Caco-2 (cell line): ENCODE data around the gene ZNF761. TPM values are rescaled to one million over a fixed set of nuclear protein-coding genes. Genes with fewer than 3 reads are reported as not detected.

ENCODE experiments used
- Bru-seq: library from RNA; stranded (reverse); fragments of 400-500 nt; gene quantifications from one replicate; lab custom pipeline; 2021; lab: Mats Ljungman, UMichigan
- BruChase-seq, 2 experiments: library from RNA; stranded (reverse); fragments of 400-500 nt; gene quantifications; one replicate each; lab custom pipeline; 2021; lab: Mats Ljungman, UMichigan
- BruUV-seq: library from RNA; stranded (reverse); fragments of 400-500 nt; replicated peaks from 2 replicates; lab custom pipeline; 2021; lab: Mats Ljungman, UMichigan
- CTCF ChIA-PET: fragments of 300-600 bp; sonication (Branson Sonifier 250); formaldehyde crosslinking; loops from one replicate; lab custom pipeline; 2022; ENCODE audit warnings: antibody characterized with exemption; lab: Charles Lee
- POLR2A ChIA-PET: fragments of 300-600 bp; sonication (Branson Sonifier 250); formaldehyde crosslinking; loops from one replicate; lab custom pipeline; 2022; ENCODE audit warnings: antibody characterized with exemption; lab: Charles Lee
- DNase-seq, 2 experiments: peaks; one replicate each; pipeline versions ENCODE4 v3.0.0 to v3.0.0-alpha.2; 2020 to 2022
- H3K27me3 ChIP-seq: replicated peaks from 2 replicates; pipeline ENCODE4 v1.6.0; 2011; ENCODE audit warnings: low read length; ENCODE audit not compliant: control insufficient read depth, insufficient read depth
- H3K36me3 ChIP-seq: 2 replicates; pipeline ENCODE4 v1.5.1; 2011; ENCODE audit warnings: low read length; ENCODE audit not compliant: control insufficient read depth, insufficient read depth
- H3K4me1 ChIP-seq: fragments of 250-450 bp; sonication (Bioruptor Pico); 2 replicates; pipeline ENCODE4 v1.5.1; 2020; ENCODE audit warnings: mild to moderate bottlenecking
- H3K4me3 ChIP-seq: 2 replicates; pipeline ENCODE4 v1.5.1; 2011; ENCODE audit warnings: low read depth, mild to moderate bottlenecking, control low read depth, low read length
- H3K9me3 ChIP-seq: fragments of 250-450 bp; sonication (Bioruptor Pico); 2 replicates; pipeline ENCODE4 v1.5.1; 2020; ENCODE audit warnings: mild to moderate bottlenecking, moderate library complexity
- H3K27ac Mint-ChIP-seq: one replicate; pipeline ENCODE4 v1.8.0; 2022; ENCODE audit warnings: mixed read lengths; ENCODE audit not compliant: unreplicated experiment
- H3K27me3 Mint-ChIP-seq: one replicate; pipeline ENCODE4 v1.8.0; 2022; ENCODE audit warnings: mixed read lengths; ENCODE audit not compliant: insufficient read depth, unreplicated experiment
- H3K36me3 Mint-ChIP-seq: one replicate; pipeline ENCODE4 v1.8.0; 2022; ENCODE audit warnings: mild to moderate bottlenecking, mixed read lengths; ENCODE audit not compliant: insufficient read depth, unreplicated experiment
- H3K4me1 Mint-ChIP-seq: one replicate; pipeline ENCODE4 v1.8.0; 2022; ENCODE audit warnings: low read depth, mixed read lengths; ENCODE audit not compliant: unreplicated experiment
- H3K4me3 Mint-ChIP-seq: one replicate; pipeline ENCODE4 v1.8.0; 2022; ENCODE audit warnings: mild to moderate bottlenecking, moderate library complexity, mixed read lengths; ENCODE audit not compliant: unreplicated experiment
- H3K9me3 Mint-ChIP-seq: one replicate; pipeline ENCODE4 v1.8.0; 2022; ENCODE audit warnings: mixed read lengths; ENCODE audit not compliant: unreplicated experiment
- intact Hi-C: fragments of 100-400 bp; cut with micrococcal nuclease; formaldehyde crosslinking; loops from one replicate; pipeline ENCODE4 v1.10.0; 2022; ENCODE audit not compliant: unreplicated experiment
- long read RNA-seq: library from polyadenylated mRNA; stranded (forward); transcript quantifications from one replicate; pipeline ENCODE4 v2.0.0, GENCODE V29; 2022
- total RNA-seq: library from RNA; stranded (reverse); gene quantifications from 2 replicates; pipeline ENCODE4 v1.2.3, GENCODE V29; 2022
- TF ChIP-seq, protein P1 (sequence below), 2 experiments: fragments of 200-600 bp in 1 of 2; IDR thresholded peaks; 1 replicate in 1 of 2; 2 replicates in 1 of 2; pipeline versions ENCODE4 v1.5.1 to v1.8.0; 2011 to 2022; ENCODE audit warnings: antibody characterized with exemption in 1 of 2, control low read depth in 1 of 2, inconsistent platforms in 1 of 2, low read depth in 1 of 2, low read length in 1 of 2, mild to moderate bottlenecking in 1 of 2, moderate library complexity in 1 of 2; ENCODE audit not compliant: insufficient read depth in 1 of 2, severe bottlenecking in 1 of 2, unreplicated experiment in 1 of 2

ZNF761 gene
- total RNA-seq = 19.3 and 20.0 TPM in 2 replicates
- Bru-seq, nascent RNA = percentile 79 among the genes with signal in this experiment
- percentile 92 among the genes with signal in this experiment for BruChase-seq, experiment 1, labeled RNA remaining after a 2-hour chase
- BruChase-seq, experiment 2, labeled RNA remaining after a 6-hour chase = percentile 89 among the genes with signal in this experiment
- long read RNA-seq, partial matches to known transcripts = 14 of 70 reads
- long read RNA-seq, other reads (novel, unspliced or antisense) = 55 of 70 reads

DNA sequence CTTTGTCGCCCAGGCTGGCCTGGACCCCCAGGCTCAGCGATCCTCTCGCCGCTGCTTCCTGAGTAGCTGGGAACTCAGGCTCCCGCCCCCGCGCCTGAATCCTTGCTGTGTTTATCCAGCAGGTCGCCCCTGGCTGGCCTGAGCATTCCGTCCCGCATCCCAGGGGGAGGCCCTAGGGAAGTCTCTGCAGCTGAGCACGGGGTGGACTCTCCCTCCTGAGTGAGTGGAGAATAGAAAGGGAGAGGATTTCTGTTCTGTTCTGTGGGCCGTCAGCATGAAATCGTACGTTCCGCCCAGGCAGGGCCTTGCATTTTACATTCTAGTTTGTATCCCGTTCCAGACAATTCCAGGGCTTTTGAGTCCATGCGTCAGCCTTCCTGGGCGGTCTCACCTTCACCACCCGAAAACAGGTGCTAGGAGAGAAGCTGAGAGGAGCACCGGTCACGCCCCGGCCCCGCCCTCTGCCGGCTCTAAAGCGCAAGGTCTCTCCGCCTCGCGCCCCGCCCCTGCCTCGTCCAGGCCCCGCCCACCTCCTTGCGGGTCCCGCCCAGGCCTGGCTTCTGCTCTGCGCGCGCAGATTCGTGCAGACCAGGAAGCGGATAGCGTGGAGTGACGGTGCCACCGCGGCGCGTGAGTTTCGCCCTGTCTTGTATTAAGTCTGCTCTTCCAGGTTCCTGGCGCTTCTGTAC lies at the start of gene ZNF761:
TSS of gene ZNF761 (plus strand) at position 586 of the 689 bp plus-strand sequence. CDS start 15,285 bp downstream, outside the sequence.
- DNase-seq = peak; percentile 97 to 99
- TF ChIP-seq, protein P1, sequence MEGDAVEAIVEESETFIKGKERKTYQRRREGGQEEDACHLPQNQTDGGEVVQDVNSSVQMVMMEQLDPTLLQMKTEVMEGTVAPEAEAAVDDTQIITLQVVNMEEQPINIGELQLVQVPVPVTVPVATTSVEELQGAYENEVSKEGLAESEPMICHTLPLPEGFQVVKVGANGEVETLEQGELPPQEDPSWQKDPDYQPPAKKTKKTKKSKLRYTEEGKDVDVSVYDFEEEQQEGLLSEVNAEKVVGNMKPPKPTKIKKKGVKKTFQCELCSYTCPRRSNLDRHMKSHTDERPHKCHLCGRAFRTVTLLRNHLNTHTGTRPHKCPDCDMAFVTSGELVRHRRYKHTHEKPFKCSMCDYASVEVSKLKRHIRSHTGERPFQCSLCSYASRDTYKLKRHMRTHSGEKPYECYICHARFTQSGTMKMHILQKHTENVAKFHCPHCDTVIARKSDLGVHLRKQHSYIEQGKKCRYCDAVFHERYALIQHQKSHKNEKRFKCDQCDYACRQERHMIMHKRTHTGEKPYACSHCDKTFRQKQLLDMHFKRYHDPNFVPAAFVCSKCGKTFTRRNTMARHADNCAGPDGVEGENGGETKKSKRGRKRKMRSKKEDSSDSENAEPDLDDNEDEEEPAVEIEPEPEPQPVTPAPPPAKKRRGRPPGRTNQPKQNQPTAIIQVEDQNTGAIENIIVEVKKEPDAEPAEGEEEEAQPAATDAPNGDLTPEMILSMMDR (IDR thresholded peaks at IDR 0.05; ENCODE audit: insufficient read depth in 1 of 2, low read depth in 1 of 2, low read length in 1 of 2, severe bottlenecking in 1 of 2, unreplicated experiment in 1 of 2) = peak; percentile 47 to 59
- H3K4me1 ChIP-seq = peaks cover 11% of the 10 kb centered on the region
- peak within 1 kb of the TSS; percentile 81 for H3K4me3 Mint-ChIP-seq
- H3K27me3 ChIP-seq = no peaks in the 10 kb centered on the region
- H3K4me3 ChIP-seq = peak within 1 kb of the TSS; percentile 91
- intact Hi-C loops = loop anchor here (1.0 to 5.0 kb wide), 3 partner anchors 36 to 99 kb away; partner anchors contain the start of genes ZNF765, ZNF813 and ZNF845
- H3K27ac Mint-ChIP-seq = peak within 1 kb of the TSS; percentile 83
- H3K27me3 Mint-ChIP-seq = no peaks in the 10 kb centered on the region
- H3K9me3 Mint-ChIP-seq = no peaks in the 10 kb centered on the region
- H3K4me1 Mint-ChIP-seq = peaks cover 10% of the 10 kb centered on the region
- TSS peak; percentile 82 for BruUV-seq
- ChIA-PET POLR2A (interaction anchor here (0.5 to 1.4 kb wide), 3 partner anchors 13 to 103 kb away, joined by 3 to 5 read pairs (median 4); no protein-coding TSS in a partner anchor), CTCF (interaction anchor here (0.8 to 1.2 kb wide), 3 partner anchors 35 to 361 kb away, joined by 3 to 4 read pairs (median 3); no protein-coding TSS in a partner anchor)
- no peaks in the 10 kb centered on the region; the same call in 1 of the 2 replicates for H3K9me3 ChIP-seq
- H3K36me3 Mint-ChIP-seq = peaks cover 68% of the 10 kb centered on the region
- H3K36me3 ChIP-seq = peaks cover 5% of the 10 kb centered on the region

DNA sequence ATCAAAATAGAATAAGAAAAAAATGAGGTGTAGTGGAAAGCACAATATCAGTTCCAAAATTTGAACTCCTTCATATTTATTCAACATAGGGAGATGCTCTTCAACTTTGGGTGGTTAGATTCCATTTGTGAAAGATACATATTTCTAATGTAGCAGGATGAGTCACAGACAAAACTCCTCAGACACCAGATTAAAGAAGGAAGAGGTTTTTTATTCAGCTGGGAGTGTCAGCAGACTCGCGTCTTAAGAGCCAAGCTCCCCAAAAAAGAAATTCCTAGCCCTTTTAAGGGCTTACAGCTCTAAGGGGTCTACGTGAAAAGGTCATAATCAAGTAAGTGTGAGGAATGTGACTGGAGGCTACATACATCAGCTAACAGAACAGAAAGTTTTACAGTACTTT lies 43.6 kb upstream of the ZNF761 start:
- TF ChIP-seq, protein P1 (IDR thresholded peaks at IDR 0.05; ENCODE audit: insufficient read depth in 1 of 2, low read depth in 1 of 2, low read length in 1 of 2, severe bottlenecking in 1 of 2, unreplicated experiment in 1 of 2) = no peak
- no peaks in the 10 kb centered on the region for H3K4me1 Mint-ChIP-seq
- H3K27me3 Mint-ChIP-seq = no peaks in the 10 kb centered on the region
- H3K4me3 Mint-ChIP-seq = no peak overlapping the region
- H3K36me3 ChIP-seq = no peaks in the 10 kb centered on the region
- POLR2A ChIA-PET = no interaction called here
- DNase-seq = no peak
- peaks cover 30% of the 10 kb centered on the region for H3K36me3 Mint-ChIP-seq
- CTCF ChIA-PET = no interaction called here
- H3K27me3 ChIP-seq = no peaks in the 10 kb centered on the region
- intact Hi-C loops = no loop called here
- no TSS peak for BruUV-seq
- H3K27ac Mint-ChIP-seq = no peak overlapping the region
- no peaks in the 10 kb centered on the region for H3K4me1 ChIP-seq
- peaks cover 30% of the 10 kb centered on the region for H3K9me3 ChIP-seq
- H3K9me3 Mint-ChIP-seq = peaks cover 37% of the 10 kb centered on the region
- no peak overlapping the region for H3K4me3 ChIP-seq

DNA sequence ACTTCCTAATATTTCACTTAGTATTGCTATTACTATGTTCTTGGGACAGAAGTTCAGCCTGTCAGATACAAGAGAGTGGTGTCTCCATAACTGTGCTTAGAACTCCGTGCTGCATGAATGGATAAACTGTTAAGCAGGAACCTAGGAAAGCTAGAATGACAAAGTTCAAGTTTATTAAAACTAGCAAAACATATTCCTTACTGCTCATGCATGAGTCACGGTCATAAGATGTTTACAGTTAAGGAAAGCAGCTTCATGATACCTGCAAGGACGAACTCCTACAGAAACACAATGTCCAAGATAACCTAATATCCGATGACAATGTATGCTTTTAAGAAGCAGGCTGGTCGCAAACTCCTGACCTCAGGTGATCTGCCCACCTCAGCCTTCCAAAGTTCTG lies 42.9 kb upstream of the ZNF761 start:
- TF ChIP-seq, protein P1 (IDR thresholded peaks at IDR 0.05; ENCODE audit: insufficient read depth in 1 of 2, low read depth in 1 of 2, low read length in 1 of 2, severe bottlenecking in 1 of 2, unreplicated experiment in 1 of 2) = no peak
- Mint-ChIP-seq H3K9me3 (peaks cover 33% of the 10 kb centered on the region), H3K27ac (no peak overlapping the region), H3K4me3 (no peak overlapping the region), H3K27me3 (no peaks in the 10 kb centered on the region), H3K4me1 (no peaks in the 10 kb centered on the region), H3K36me3 (peaks cover 27% of the 10 kb centered on the region)
- Histone ChIP-seq H3K9me3 (peaks cover 32% of the 10 kb centered on the region), H3K4me3 (no peak overlapping the region), H3K36me3 (no peaks in the 10 kb centered on the region), H3K4me1 (no peaks in the 10 kb centered on the region), H3K27me3 (no peaks in the 10 kb centered on the region)
- DNase-seq = no peak
- POLR2A ChIA-PET = no interaction called here
- intact Hi-C loops = no loop called here
- CTCF ChIA-PET = no interaction called here
- BruUV-seq = no TSS peak
